PFSK-1 (cell line): ENCODE measurements around the gene GPR137B.

Source experiments
- FOXP2 ChIP-seq: optimal IDR thresholded peaks from 2 replicates; pipeline ENCODE3; 2011; ENCODE audit warnings: borderline replicate concordance, control low read depth, inconsistent platforms; ENCODE audit not compliant: insufficient read depth; ENCODE audit errors: extremely low read length, extremely low read depth
- POLR2AphosphoS5 ChIP-seq: IDR thresholded peaks from 2 replicates; pipeline ENCODE4 v1.6.1; 2012; ENCODE audit warnings: low read depth, mild to moderate bottlenecking, control low read depth, low read length, moderate library complexity
- SIN3A ChIP-seq: IDR thresholded peaks from 2 replicates; pipeline ENCODE4 v1.6.1; 2012; ENCODE audit warnings: mild to moderate bottlenecking, low read length, moderate library complexity, borderline replicate concordance; ENCODE audit not compliant: insufficient read depth
- TAF1 ChIP-seq: IDR thresholded peaks from 2 replicates; pipeline ENCODE4 v1.6.1; 2012; ENCODE audit warnings: low read length, control low read depth, borderline replicate concordance; ENCODE audit not compliant: insufficient read depth
- TF ChIP-seq, protein P1 (sequence below), 2 experiments: IDR thresholded peaks; 2 replicates each; pipeline versions ENCODE4 v1.6.1 to v1.8.0; 2011 to 2012; ENCODE audit warnings: low read depth in 2 of 2, low read length in 2 of 2, control low read depth in 1 of 2, inconsistent platforms in 1 of 2, mild to moderate bottlenecking in 1 of 2, moderate library complexity in 1 of 2; ENCODE audit not compliant: insufficient read depth in 1 of 2

DNA sequence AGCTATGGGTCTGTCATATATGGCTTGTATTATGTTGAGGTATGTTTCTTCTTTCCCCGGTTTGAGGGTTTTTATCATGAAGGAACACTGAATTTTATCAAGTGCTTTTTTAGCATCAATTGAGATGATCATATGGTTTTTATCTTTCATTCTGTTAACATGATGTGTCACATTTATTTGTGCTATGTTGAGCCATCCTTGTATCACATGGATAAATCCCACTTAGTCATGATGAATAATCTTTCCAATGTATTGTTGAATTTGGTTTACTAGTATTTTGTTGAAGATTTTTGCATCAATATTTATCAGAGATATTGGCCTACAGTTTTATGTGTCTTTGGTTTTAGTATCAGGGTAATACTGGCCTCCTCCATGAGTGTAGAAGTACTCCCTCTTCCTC is 61.7 kb downstream of the GPR137B start:
- TF ChIP-seq, protein P1, sequence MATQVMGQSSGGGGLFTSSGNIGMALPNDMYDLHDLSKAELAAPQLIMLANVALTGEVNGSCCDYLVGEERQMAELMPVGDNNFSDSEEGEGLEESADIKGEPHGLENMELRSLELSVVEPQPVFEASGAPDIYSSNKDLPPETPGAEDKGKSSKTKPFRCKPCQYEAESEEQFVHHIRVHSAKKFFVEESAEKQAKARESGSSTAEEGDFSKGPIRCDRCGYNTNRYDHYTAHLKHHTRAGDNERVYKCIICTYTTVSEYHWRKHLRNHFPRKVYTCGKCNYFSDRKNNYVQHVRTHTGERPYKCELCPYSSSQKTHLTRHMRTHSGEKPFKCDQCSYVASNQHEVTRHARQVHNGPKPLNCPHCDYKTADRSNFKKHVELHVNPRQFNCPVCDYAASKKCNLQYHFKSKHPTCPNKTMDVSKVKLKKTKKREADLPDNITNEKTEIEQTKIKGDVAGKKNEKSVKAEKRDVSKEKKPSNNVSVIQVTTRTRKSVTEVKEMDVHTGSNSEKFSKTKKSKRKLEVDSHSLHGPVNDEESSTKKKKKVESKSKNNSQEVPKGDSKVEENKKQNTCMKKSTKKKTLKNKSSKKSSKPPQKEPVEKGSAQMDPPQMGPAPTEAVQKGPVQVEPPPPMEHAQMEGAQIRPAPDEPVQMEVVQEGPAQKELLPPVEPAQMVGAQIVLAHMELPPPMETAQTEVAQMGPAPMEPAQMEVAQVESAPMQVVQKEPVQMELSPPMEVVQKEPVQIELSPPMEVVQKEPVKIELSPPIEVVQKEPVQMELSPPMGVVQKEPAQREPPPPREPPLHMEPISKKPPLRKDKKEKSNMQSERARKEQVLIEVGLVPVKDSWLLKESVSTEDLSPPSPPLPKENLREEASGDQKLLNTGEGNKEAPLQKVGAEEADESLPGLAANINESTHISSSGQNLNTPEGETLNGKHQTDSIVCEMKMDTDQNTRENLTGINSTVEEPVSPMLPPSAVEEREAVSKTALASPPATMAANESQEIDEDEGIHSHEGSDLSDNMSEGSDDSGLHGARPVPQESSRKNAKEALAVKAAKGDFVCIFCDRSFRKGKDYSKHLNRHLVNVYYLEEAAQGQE (IDR thresholded peaks at IDR 0.05; ENCODE audit: insufficient read depth in 1 of 2, low read depth in 2 of 2, low read length in 2 of 2): no peak
- no peak for TF ChIP-seq POLR2AphosphoS5
- TF ChIP-seq TAF1: no peak
- TF ChIP-seq SIN3A: no peak
- TF ChIP-seq FOXP2: no peak
